Astrocyte (in vitro differentiated cells and primary cell): ENCODE measurements around the gene IPCEF1. TPM values are rescaled to one million over a fixed set of nuclear protein-coding genes. Genes with fewer than 3 reads are reported as not detected.

Experiments used
- DNase-seq: peaks from one replicate; pipeline ENCODE4 v3.0.0-alpha.2; 2010; ENCODE audit warnings: low read depth
- FAIRE-seq: peaks from 2 replicates; lab custom pipeline; 2011; peaks lifted over from hg19 to GRCh38; lab: Jason Lieb, UNC
- H2AFZ ChIP-seq: 2 replicates; pipeline ENCODE4 v1.6.0; 2012; ENCODE audit warnings: low read depth, low read length, inconsistent platforms
- H3K27ac ChIP-seq: 2 replicates; pipeline ENCODE4 v1.5.1; 2011; ENCODE audit warnings: low read depth, low read length, inconsistent platforms
- H3K27me3 ChIP-seq: 2 replicates; pipeline ENCODE4 v1.6.0; 2011; ENCODE audit warnings: low read length, inconsistent platforms; ENCODE audit not compliant: insufficient read depth
- H3K36me3 ChIP-seq: 2 replicates; pipeline ENCODE4 v1.5.1; 2011; ENCODE audit warnings: low read length, inconsistent platforms; ENCODE audit not compliant: insufficient read depth
- H3K4me1 ChIP-seq: 2 replicates; pipeline ENCODE4 v1.5.1; 2011; ENCODE audit warnings: low read length, inconsistent platforms; ENCODE audit not compliant: insufficient read depth
- H3K4me2 ChIP-seq: 2 replicates; pipeline ENCODE4 v1.6.0; 2012; ENCODE audit warnings: low read length, inconsistent platforms
- H3K4me3 ChIP-seq: 2 replicates; pipeline ENCODE4 v1.5.1; 2011; ENCODE audit warnings: low read depth, mild to moderate bottlenecking, low read length, inconsistent platforms; ENCODE audit not compliant: insufficient read depth
- H3K79me2 ChIP-seq: 2 replicates; pipeline ENCODE4 v1.6.0; 2012; ENCODE audit warnings: mild to moderate bottlenecking, low read length, inconsistent platforms; ENCODE audit not compliant: insufficient read depth
- H3K9ac ChIP-seq: 2 replicates; pipeline ENCODE4 v1.6.0; 2012; ENCODE audit warnings: mild to moderate bottlenecking, low read length, inconsistent platforms
- H3K9me3 ChIP-seq: 2 replicates; pipeline ENCODE4 v1.5.1; 2012; ENCODE audit warnings: low read depth, mild to moderate bottlenecking, low read length, inconsistent platforms; ENCODE audit not compliant: insufficient read depth
- H4K20me1 ChIP-seq: 2 replicates; pipeline ENCODE4 v1.6.0; 2012; ENCODE audit warnings: low read length, inconsistent platforms; ENCODE audit not compliant: insufficient read depth
- H3K27ac Mint-ChIP-seq: one replicate; pipeline ENCODE4 v1.8.0; 2021; ENCODE audit warnings: mild to moderate bottlenecking, mixed read lengths; ENCODE audit not compliant: unreplicated experiment
- H3K27me3 Mint-ChIP-seq: one replicate; pipeline ENCODE4 v1.8.0; 2021; ENCODE audit warnings: low read depth, mixed read lengths; ENCODE audit not compliant: unreplicated experiment
- H3K36me3 Mint-ChIP-seq: one replicate; pipeline ENCODE4 v1.8.0; 2021; ENCODE audit warnings: low read depth, mixed read lengths; ENCODE audit not compliant: unreplicated experiment
- H3K4me1 Mint-ChIP-seq: one replicate; pipeline ENCODE4 v1.8.0; 2021; ENCODE audit warnings: low read depth, mixed read lengths; ENCODE audit not compliant: unreplicated experiment
- H3K4me3 Mint-ChIP-seq: one replicate; pipeline ENCODE4 v1.8.0; 2021; ENCODE audit warnings: mild to moderate bottlenecking, moderate library complexity, mixed read lengths; ENCODE audit not compliant: unreplicated experiment
- H3K9me3 Mint-ChIP-seq: one replicate; pipeline ENCODE4 v1.8.0; 2021; ENCODE audit warnings: mild to moderate bottlenecking, mixed read lengths; ENCODE audit not compliant: unreplicated experiment
- EZH2 ChIP-seq: IDR thresholded peaks from 2 replicates; pipeline ENCODE4 v1.6.1; 2012; ENCODE audit warnings: mild to moderate bottlenecking, low read length, inconsistent platforms; ENCODE audit not compliant: insufficient read depth
- total RNA-seq: library from RNA; stranded (reverse); gene quantifications from 2 replicates; pipeline ENCODE4 v1.2.1, GENCODE V29; 2021
- TF ChIP-seq, protein P1 (sequence below): IDR thresholded peaks from 2 replicates; pipeline ENCODE4 v1.5.1; 2011; ENCODE audit warnings: low read depth, mild to moderate bottlenecking, inconsistent platforms, low read length, moderate library complexity; ENCODE audit not compliant: insufficient read depth

Gene IPCEF1
- total RNA-seq, 1 donor from 2014 or later, result 0.16 TPM

DNA sequence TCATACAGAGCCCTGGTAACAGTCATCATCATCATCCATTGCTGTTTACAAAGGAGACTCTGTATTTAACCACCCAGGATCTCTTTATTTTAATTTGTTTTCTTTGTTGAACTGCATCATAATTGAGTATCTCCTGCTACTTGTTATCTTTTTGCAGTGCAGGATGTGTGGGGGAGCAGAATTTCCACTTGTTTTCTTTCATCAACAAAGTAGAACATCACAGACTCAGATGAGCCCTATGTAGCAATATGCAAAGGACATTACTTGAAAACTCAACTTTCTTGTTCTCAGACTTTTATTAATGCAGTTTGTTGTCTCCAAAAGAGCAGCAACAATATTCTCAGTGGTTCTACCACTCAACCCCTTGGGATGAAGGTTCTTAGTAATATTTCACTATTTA lies 38.7 kb upstream of the IPCEF1 start:
- H3K4me3 Mint-ChIP-seq, result no peak overlapping the region
- H3K4me1 ChIP-seq, result peaks cover 11% of the 10 kb centered on the region
- no peak overlapping the region for H3K4me2 ChIP-seq
- H3K4me3 ChIP-seq, result no peak overlapping the region
- TF ChIP-seq, protein P1, sequence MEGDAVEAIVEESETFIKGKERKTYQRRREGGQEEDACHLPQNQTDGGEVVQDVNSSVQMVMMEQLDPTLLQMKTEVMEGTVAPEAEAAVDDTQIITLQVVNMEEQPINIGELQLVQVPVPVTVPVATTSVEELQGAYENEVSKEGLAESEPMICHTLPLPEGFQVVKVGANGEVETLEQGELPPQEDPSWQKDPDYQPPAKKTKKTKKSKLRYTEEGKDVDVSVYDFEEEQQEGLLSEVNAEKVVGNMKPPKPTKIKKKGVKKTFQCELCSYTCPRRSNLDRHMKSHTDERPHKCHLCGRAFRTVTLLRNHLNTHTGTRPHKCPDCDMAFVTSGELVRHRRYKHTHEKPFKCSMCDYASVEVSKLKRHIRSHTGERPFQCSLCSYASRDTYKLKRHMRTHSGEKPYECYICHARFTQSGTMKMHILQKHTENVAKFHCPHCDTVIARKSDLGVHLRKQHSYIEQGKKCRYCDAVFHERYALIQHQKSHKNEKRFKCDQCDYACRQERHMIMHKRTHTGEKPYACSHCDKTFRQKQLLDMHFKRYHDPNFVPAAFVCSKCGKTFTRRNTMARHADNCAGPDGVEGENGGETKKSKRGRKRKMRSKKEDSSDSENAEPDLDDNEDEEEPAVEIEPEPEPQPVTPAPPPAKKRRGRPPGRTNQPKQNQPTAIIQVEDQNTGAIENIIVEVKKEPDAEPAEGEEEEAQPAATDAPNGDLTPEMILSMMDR, result no peak
- TF ChIP-seq EZH2, result no peak
- peaks cover 2% of the 10 kb centered on the region for H3K36me3 Mint-ChIP-seq
- DNase-seq (no peak), FAIRE-seq (no peak)
- H4K20me1 ChIP-seq, result no peaks in the 10 kb centered on the region
- H3K36me3 ChIP-seq, result no peaks in the 10 kb centered on the region
- H2AFZ ChIP-seq, result no peak overlapping the region
- H3K27me3 ChIP-seq, result no peaks in the 10 kb centered on the region
- H3K4me1 Mint-ChIP-seq, result peaks cover 11% of the 10 kb centered on the region
- no peaks in the 10 kb centered on the region for H3K27me3 Mint-ChIP-seq
- H3K79me2 ChIP-seq, result no peaks in the 10 kb centered on the region
- no peak overlapping the region for H3K27ac Mint-ChIP-seq
- peaks cover 2% of the 10 kb centered on the region for H3K9me3 Mint-ChIP-seq
- no peak overlapping the region for H3K27ac ChIP-seq
- no peaks in the 10 kb centered on the region for H3K9me3 ChIP-seq
- no peak overlapping the region for H3K9ac ChIP-seq

GRCh38 chr6:154394571-154394970 lies 38.0 kb upstream of the IPCEF1 start:
- Mint-ChIP-seq H3K27ac (no peak overlapping the region), H3K36me3 (peaks cover 4% of the 10 kb centered on the region), H3K27me3 (no peaks in the 10 kb centered on the region), H3K9me3 (peaks cover 6% of the 10 kb centered on the region), H3K4me1 (peaks cover 9% of the 10 kb centered on the region), H3K4me3 (no peak overlapping the region)
- no peaks in the 10 kb centered on the region for H3K79me2 ChIP-seq
- no peaks in the 10 kb centered on the region for H4K20me1 ChIP-seq
- no peak overlapping the region for H3K9ac ChIP-seq
- no peak overlapping the region for H3K27ac ChIP-seq
- H2AFZ ChIP-seq, result no peak overlapping the region
- TF ChIP-seq, protein P1, result no peak
- TF ChIP-seq EZH2, result no peak
- H3K4me2 ChIP-seq, result no peak overlapping the region
- H3K27me3 ChIP-seq, result no peaks in the 10 kb centered on the region
- peaks cover 10% of the 10 kb centered on the region for H3K4me1 ChIP-seq
- no peaks in the 10 kb centered on the region for H3K9me3 ChIP-seq
- no peaks in the 10 kb centered on the region for H3K36me3 ChIP-seq
- DNase-seq (no peak), FAIRE-seq (no peak)
- no peak overlapping the region for H3K4me3 ChIP-seq

GRCh38 chr6:154390034-154390433 lies 33.4 kb upstream of the IPCEF1 start:
- H3K4me3 ChIP-seq, result no peak overlapping the region
- peaks cover 2% of the 10 kb centered on the region for H3K36me3 Mint-ChIP-seq
- H3K9me3 ChIP-seq, result peaks cover 4% of the 10 kb centered on the region
- no peak overlapping the region for H3K9ac ChIP-seq
- H3K4me1 ChIP-seq, result peaks cover 13% of the 10 kb centered on the region
- H3K36me3 ChIP-seq, result no peaks in the 10 kb centered on the region
- H3K4me2 ChIP-seq, result no peak overlapping the region
- no peaks in the 10 kb centered on the region for H4K20me1 ChIP-seq
- no peaks in the 10 kb centered on the region for H3K27me3 ChIP-seq
- no peak overlapping the region for H3K27ac Mint-ChIP-seq
- no peak overlapping the region for H3K4me3 Mint-ChIP-seq
- H3K27ac ChIP-seq, result no peak overlapping the region
- H3K79me2 ChIP-seq, result no peaks in the 10 kb centered on the region
- DNase-seq, result no peak
- no peak overlapping the region for H2AFZ ChIP-seq
- no peaks in the 10 kb centered on the region for H3K27me3 Mint-ChIP-seq
- H3K4me1 Mint-ChIP-seq, result peaks cover 19% of the 10 kb centered on the region
- TF ChIP-seq, protein P1, result no peak
- no peak for TF ChIP-seq EZH2
- H3K9me3 Mint-ChIP-seq, result peaks cover 9% of the 10 kb centered on the region
- no peak for FAIRE-seq
